ENCODE data around the gene ADARB2.
"Not testable (repeated sequence)": the region's sequence is repeated elsewhere in the genome, so short reads cannot be mapped to it uniquely, and the experiment has no call there.

Gene ADARB2

GRCh38 chr10:1642600-1643160 is 94.6 kb downstream of the ADARB2 start:
- DNase-seq (ENCODE audit: low spot score) = no peak

GRCh38 chr10:1641402-1641801 is 95.9 kb downstream of the ADARB2 start:
- DNase-seq (ENCODE audit: low spot score) = no peak

- no peak for DNase-seq (ENCODE audit: low spot score)
Observed at GRCh38 chr10:1638889-1639419, 98.4 kb downstream of the ADARB2 start.

- DNase-seq (ENCODE audit: low spot score) = no peak
Observed at GRCh38 chr10:1635340-1635739, 102.0 kb downstream of the ADARB2 start.

GRCh38 chr10:1634239-1634638 is 103.1 kb downstream of the ADARB2 start:
- no peak for DNase-seq (ENCODE audit: low spot score)

GRCh38 chr10:1633783-1634182 is 103.5 kb downstream of the ADARB2 start:
- DNase-seq (ENCODE audit: low spot score) = no peak

GRCh38 chr10:1632596-1632995 is 104.7 kb downstream of the ADARB2 start:
- DNase-seq (ENCODE audit: low spot score) = no peak

- DNase-seq (ENCODE audit: low spot score) = no peak
Observed at GRCh38 chr10:1632141-1632540, 105.2 kb downstream of the ADARB2 start.

- DNase-seq (ENCODE audit: low spot score) = no peak
Observed at GRCh38 chr10:1631282-1631681, 106.0 kb downstream of the ADARB2 start.

- no peak for DNase-seq (ENCODE audit: low spot score)
Observed at GRCh38 chr10:1630304-1630703, 107.0 kb downstream of the ADARB2 start.

GRCh38 chr10:1629326-1630198 is 107.8 kb downstream of the ADARB2 start:
- no peak for DNase-seq (ENCODE audit: low spot score)

- DNase-seq (ENCODE audit: low spot score) = no peak
Observed at GRCh38 chr10:1628757-1629156, 108.6 kb downstream of the ADARB2 start.

GRCh38 chr10:1627945-1628344 is 109.4 kb downstream of the ADARB2 start:
- DNase-seq (ENCODE audit: low spot score) = no peak

GRCh38 chr10:1626835-1627234 is 110.5 kb downstream of the ADARB2 start:
- no peak for DNase-seq (ENCODE audit: low spot score)

- no peak for DNase-seq (ENCODE audit: low spot score)
Observed at GRCh38 chr10:1626410-1626809, 110.9 kb downstream of the ADARB2 start.

- DNase-seq (ENCODE audit: low spot score) = no peak
Observed at GRCh38 chr10:1625731-1626130, 111.6 kb downstream of the ADARB2 start.

GRCh38 chr10:1625079-1625478 is 112.2 kb downstream of the ADARB2 start:
- no peak for DNase-seq (ENCODE audit: low spot score)

- DNase-seq (ENCODE audit: low spot score) = no peak
Observed at GRCh38 chr10:1624240-1624639, 113.1 kb downstream of the ADARB2 start.

GRCh38 chr10:1620803-1621202 is 116.5 kb downstream of the ADARB2 start:
- no peak for DNase-seq (ENCODE audit: low spot score)

GRCh38 chr10:1617376-1618317 is 119.7 kb downstream of the ADARB2 start:
- DNase-seq (ENCODE audit: low spot score) = not testable (repeated sequence)

- not testable (repeated sequence) for DNase-seq (ENCODE audit: low spot score)
Observed at GRCh38 chr10:1616701-1617100, 120.6 kb downstream of the ADARB2 start.

All from D341Med (cell line).